ENCODE data around the gene GRB7.

DNA sequence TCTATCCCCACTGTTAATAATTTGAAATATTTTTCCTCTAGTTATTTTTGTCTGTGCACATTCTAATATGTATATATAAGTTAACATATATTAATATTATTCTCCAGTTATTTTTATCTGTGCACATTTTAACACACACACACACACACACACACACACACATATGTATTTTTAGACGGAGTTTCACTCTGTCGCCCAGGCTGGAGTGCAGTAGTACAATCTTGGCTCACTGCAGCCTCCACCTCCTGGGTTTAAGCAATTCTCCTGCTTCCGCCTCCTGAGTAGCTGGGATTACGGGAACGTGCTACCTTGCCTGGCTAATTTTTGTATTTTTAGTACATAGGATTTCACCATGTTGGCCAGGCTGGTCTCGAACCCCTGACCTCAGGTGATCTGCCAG is 20.1 kb upstream of the GRB7 start:
- TF ChIP-seq, protein P1, sequence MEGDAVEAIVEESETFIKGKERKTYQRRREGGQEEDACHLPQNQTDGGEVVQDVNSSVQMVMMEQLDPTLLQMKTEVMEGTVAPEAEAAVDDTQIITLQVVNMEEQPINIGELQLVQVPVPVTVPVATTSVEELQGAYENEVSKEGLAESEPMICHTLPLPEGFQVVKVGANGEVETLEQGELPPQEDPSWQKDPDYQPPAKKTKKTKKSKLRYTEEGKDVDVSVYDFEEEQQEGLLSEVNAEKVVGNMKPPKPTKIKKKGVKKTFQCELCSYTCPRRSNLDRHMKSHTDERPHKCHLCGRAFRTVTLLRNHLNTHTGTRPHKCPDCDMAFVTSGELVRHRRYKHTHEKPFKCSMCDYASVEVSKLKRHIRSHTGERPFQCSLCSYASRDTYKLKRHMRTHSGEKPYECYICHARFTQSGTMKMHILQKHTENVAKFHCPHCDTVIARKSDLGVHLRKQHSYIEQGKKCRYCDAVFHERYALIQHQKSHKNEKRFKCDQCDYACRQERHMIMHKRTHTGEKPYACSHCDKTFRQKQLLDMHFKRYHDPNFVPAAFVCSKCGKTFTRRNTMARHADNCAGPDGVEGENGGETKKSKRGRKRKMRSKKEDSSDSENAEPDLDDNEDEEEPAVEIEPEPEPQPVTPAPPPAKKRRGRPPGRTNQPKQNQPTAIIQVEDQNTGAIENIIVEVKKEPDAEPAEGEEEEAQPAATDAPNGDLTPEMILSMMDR (IDR thresholded peaks at IDR 0.05; ENCODE audit: low read depth, low read length): no peak
- TF ChIP-seq EZH2phosphoT487 (IDR thresholded peaks at IDR 0.05; ENCODE audit: low read depth): no peak
